Measurements from ENCODE around the gene CSMD2. TPM values are rescaled to one million over a fixed set of nuclear protein-coding genes. Genes with fewer than 3 reads are reported as not detected.
"Not testable (repeated sequence)": the region's sequence is repeated elsewhere in the genome, so short reads cannot be mapped to it uniquely, and the experiment has no call there.

The CSMD2 gene
- total and polyA plus RNA-seq, 2 donors (not counting 1 experiment from before 2014, with no cell fraction given), result 2.2 to 7.6 TPM

DNA sequence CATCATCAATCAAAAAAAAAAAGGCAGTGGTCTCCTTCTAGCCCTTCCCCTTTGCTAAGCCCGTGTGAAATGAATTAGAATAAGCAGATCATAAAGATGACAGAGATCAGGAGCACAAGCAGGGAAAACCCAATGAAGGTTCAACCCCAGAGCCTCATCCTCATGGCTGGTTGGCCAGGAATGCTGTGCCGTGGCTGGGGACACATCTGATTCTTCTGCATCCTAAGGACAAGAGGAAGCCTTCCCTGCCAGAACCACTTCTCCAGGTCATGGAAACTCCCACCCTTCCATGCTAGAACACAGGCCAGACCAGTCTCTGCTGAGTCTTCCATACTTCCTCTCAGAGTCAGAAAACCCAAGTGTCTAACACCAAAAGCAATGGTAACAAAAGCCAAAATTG, 81.1 kb downstream of the CSMD2 start:
- TF ChIP-seq EZH2 (IDR thresholded peaks at IDR 0.05; ENCODE audit: low read length, missing control alignments), result no peak
- TF ChIP-seq, protein P1, sequence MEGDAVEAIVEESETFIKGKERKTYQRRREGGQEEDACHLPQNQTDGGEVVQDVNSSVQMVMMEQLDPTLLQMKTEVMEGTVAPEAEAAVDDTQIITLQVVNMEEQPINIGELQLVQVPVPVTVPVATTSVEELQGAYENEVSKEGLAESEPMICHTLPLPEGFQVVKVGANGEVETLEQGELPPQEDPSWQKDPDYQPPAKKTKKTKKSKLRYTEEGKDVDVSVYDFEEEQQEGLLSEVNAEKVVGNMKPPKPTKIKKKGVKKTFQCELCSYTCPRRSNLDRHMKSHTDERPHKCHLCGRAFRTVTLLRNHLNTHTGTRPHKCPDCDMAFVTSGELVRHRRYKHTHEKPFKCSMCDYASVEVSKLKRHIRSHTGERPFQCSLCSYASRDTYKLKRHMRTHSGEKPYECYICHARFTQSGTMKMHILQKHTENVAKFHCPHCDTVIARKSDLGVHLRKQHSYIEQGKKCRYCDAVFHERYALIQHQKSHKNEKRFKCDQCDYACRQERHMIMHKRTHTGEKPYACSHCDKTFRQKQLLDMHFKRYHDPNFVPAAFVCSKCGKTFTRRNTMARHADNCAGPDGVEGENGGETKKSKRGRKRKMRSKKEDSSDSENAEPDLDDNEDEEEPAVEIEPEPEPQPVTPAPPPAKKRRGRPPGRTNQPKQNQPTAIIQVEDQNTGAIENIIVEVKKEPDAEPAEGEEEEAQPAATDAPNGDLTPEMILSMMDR (conservative IDR thresholded peaks at IDR 0.05 in 1 of 2, IDR thresholded peaks at IDR 0.05 in 1 of 2; ENCODE audit: low read depth in 1 of 2, low read length in 2 of 2), result no peak
- H3K9me3 ChIP-seq (ENCODE audit: control insufficient read depth, insufficient read depth, low read depth, low read length), result no peaks in the 10 kb centered on the region
- H3K27ac ChIP-seq (ENCODE audit: insufficient read depth, low read length), result no peak overlapping the region
- no peaks in the 10 kb centered on the region for H3K36me3 ChIP-seq (ENCODE audit: control insufficient read depth, insufficient read depth, low read length)
- no peaks in the 10 kb centered on the region for H4K20me1 ChIP-seq (ENCODE audit: control insufficient read depth, extremely low read depth, insufficient read depth, low read length)
- DNase-seq (ENCODE audit: low read depth in 2 of 2), result no peak
- H3K4me3 ChIP-seq (replicated peaks in 1 of 4; ENCODE audit: control extremely low read depth in 1 of 4, insufficient read depth in 1 of 4, low read depth in 3 of 4, low read length in 4 of 4), result no peak overlapping the region
- H3K79me2 ChIP-seq (ENCODE audit: control insufficient read depth, insufficient read depth, low read length), result no peaks in the 10 kb centered on the region
- no peak overlapping the region for H3K9ac ChIP-seq (ENCODE audit: insufficient read depth, low read length)
- no peak overlapping the region for H2AFZ ChIP-seq (ENCODE audit: low read length)
- no peaks in the 10 kb centered on the region for H3K27me3 ChIP-seq (ENCODE audit: control insufficient read depth, insufficient read depth, low read length)
- H3K4me1 ChIP-seq (ENCODE audit: control insufficient read depth, extremely low read depth, insufficient read depth, low read length), result no peaks in the 10 kb centered on the region
- H3K4me2 ChIP-seq (ENCODE audit: extremely low read depth, insufficient read depth, low read length), result no peak overlapping the region

DNA sequence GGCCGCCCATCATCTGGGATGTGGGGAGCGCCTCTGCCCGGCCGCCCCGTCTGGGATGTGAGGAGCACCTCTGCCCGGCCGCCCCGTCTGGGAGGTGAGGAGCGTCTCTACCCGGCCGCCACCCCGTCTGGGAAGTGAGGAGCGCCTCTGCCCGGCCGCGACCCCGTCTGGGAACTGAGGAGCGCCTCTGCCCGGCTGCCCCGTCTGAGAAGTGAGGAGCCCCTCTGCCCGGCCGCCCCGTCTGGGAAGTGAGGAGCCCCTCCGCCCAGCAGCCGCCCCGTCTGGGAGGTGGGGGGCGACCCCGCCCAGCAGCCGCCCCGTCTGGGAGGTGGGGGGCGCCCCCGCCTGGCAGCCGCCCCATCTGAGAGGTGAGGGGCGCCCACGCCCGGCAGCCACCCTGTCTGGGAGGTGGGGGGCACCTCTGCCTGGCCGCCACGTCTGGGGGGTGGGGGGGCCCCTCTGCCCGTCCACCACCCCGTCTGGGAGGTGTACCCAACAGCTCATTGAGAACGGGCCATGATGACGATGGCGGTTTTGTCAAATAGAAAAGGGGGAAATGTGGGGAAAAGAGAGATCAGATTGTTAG, 82.9 kb downstream of the CSMD2 start:
- not testable (repeated sequence) for H3K27ac ChIP-seq (ENCODE audit: insufficient read depth, low read length); H3K9me3 ChIP-seq (ENCODE audit: control insufficient read depth, insufficient read depth, low read depth, low read length); H3K4me2 ChIP-seq (ENCODE audit: extremely low read depth, insufficient read depth, low read length); H3K36me3 ChIP-seq (ENCODE audit: control insufficient read depth, insufficient read depth, low read length); H3K4me1 ChIP-seq (ENCODE audit: control insufficient read depth, extremely low read depth, insufficient read depth, low read length); H2AFZ ChIP-seq (ENCODE audit: low read length); H3K79me2 ChIP-seq (ENCODE audit: control insufficient read depth, insufficient read depth, low read length); DNase-seq (ENCODE audit: low read depth in 2 of 2); H3K9ac ChIP-seq (ENCODE audit: insufficient read depth, low read length); H3K4me3 ChIP-seq (replicated peaks in 1 of 4; ENCODE audit: control extremely low read depth in 1 of 4, insufficient read depth in 1 of 4, low read depth in 3 of 4, low read length in 4 of 4); H4K20me1 ChIP-seq (ENCODE audit: control insufficient read depth, extremely low read depth, insufficient read depth, low read length); H3K27me3 ChIP-seq (ENCODE audit: control insufficient read depth, insufficient read depth, low read length)

DNA sequence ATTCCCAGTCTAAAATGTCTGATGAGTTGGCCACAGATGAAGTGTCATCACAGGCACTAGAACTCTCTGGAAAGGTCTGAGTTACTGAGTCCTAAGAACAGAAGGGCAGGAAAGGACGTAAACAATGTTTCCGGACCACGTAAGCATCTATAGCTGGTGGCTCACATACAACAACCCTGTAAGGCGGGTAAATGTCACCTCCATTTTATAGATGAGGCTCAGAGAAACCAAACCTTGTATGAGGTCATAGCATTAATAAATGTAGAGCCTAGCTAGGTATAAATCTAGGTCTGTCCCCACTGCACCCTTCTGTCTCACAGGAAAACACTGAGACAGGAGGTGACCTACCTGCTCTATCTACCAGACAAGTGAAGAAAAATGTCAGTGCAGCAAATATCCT, 86.6 kb downstream of the CSMD2 start:
- Histone ChIP-seq H3K36me3 (ENCODE audit: control insufficient read depth, insufficient read depth, low read length) (no peaks in the 10 kb centered on the region), H3K79me2 (ENCODE audit: control insufficient read depth, insufficient read depth, low read length) (no peaks in the 10 kb centered on the region), H3K9ac (ENCODE audit: insufficient read depth, low read length) (no peak overlapping the region), H3K27ac (ENCODE audit: insufficient read depth, low read length) (no peak overlapping the region), H3K4me1 (ENCODE audit: control insufficient read depth, extremely low read depth, insufficient read depth, low read length) (no peaks in the 10 kb centered on the region), H2AFZ (ENCODE audit: low read length) (no peak overlapping the region), H4K20me1 (ENCODE audit: control insufficient read depth, extremely low read depth, insufficient read depth, low read length) (no peaks in the 10 kb centered on the region), H3K9me3 (ENCODE audit: control insufficient read depth, insufficient read depth, low read depth, low read length) (no peaks in the 10 kb centered on the region), H3K4me2 (ENCODE audit: extremely low read depth, insufficient read depth, low read length) (no peak overlapping the region), H3K4me3 (replicated peaks in 1 of 4; ENCODE audit: control extremely low read depth in 1 of 4, insufficient read depth in 1 of 4, low read depth in 3 of 4, low read length in 4 of 4) (no peak overlapping the region), H3K27me3 (ENCODE audit: control insufficient read depth, insufficient read depth, low read length) (no peaks in the 10 kb centered on the region)
- TF ChIP-seq, protein P1 (conservative IDR thresholded peaks at IDR 0.05 in 1 of 2, IDR thresholded peaks at IDR 0.05 in 1 of 2; ENCODE audit: low read depth in 1 of 2, low read length in 2 of 2), result no peak
- no peak for TF ChIP-seq EZH2 (IDR thresholded peaks at IDR 0.05; ENCODE audit: low read length, missing control alignments)
- no peak for DNase-seq (ENCODE audit: low read depth in 2 of 2)
